Subcutaneous abdominal adipose tissue (tissue), 5 donors: Measurements from ENCODE around the gene NKD2.

Source experiments
- H3K27ac ChIP-seq: one replicate; pipeline ENCODE4 v1.7.0; 2013; ENCODE audit warnings: low read depth, mild to moderate bottlenecking, inconsistent platforms, low read length, moderate library complexity
- H3K27me3 ChIP-seq, 5 donors: one replicate each; pipeline ENCODE4 v1.7.0; 2013; ENCODE audit warnings: low read length in 5 of 5, inconsistent platforms in 1 of 5; ENCODE audit not compliant: control insufficient read depth in 5 of 5, insufficient read depth in 4 of 5
- H3K36me3 ChIP-seq, 5 donors: one replicate each; pipeline ENCODE4 v1.7.0; 2013; ENCODE audit warnings: low read length in 5 of 5; ENCODE audit not compliant: control insufficient read depth in 5 of 5, insufficient read depth in 5 of 5
- H3K4me1 ChIP-seq, 5 donors: one replicate each; pipeline ENCODE4 v1.7.0; 2013; ENCODE audit warnings: low read length in 5 of 5, mild to moderate bottlenecking in 3 of 5, moderate library complexity in 1 of 5; ENCODE audit not compliant: control insufficient read depth in 5 of 5, insufficient read depth in 5 of 5
- H3K4me3 ChIP-seq, 5 donors: one replicate each; pipeline ENCODE4 v1.7.0; 2013; ENCODE audit warnings: low read length in 5 of 5, low read depth in 1 of 5
- H3K9ac ChIP-seq, 5 donors: one replicate each; pipeline ENCODE4 v1.7.0; 2013; ENCODE audit warnings: low read length in 5 of 5, mild to moderate bottlenecking in 4 of 5, moderate library complexity in 3 of 5
- H3K9me3 ChIP-seq, 5 donors: one replicate each; pipeline ENCODE4 v1.7.0; 2013; ENCODE audit warnings: low read length in 5 of 5; ENCODE audit not compliant: control insufficient read depth in 5 of 5
- donor health status: healthy.
- donor health status: healthy.
- donor health status: healthy.
- donor health status: healthy.
- donor health status: healthy.

Gene NKD2

GRCh38 chr5:1011226-1011631 is 2.6 kb downstream of the NKD2 start:
- Histone ChIP-seq H3K4me3 (no peak overlapping the region), H3K27me3 (peaks cover 26 to 38% (median 31%) of the 10 kb centered on the region in 5 donors), H3K4me1 (peaks cover 4 to 29% (median 24%) of the 10 kb centered on the region in 5 donors), H3K9me3 (no peaks in the 10 kb centered on the region), H3K9ac (no peak overlapping the region), H3K27ac (no peak overlapping the region), H3K36me3 (no peaks in the 10 kb centered on the region)

- H3K4me1 ChIP-seq, result peaks cover 4 to 29% (median 24%) of the 10 kb centered on the region in 5 donors
- H3K4me3 ChIP-seq, result no peak overlapping the region
- H3K9ac ChIP-seq, result no peak overlapping the region
- H3K27ac ChIP-seq, result no peak overlapping the region
- H3K9me3 ChIP-seq, result no peaks in the 10 kb centered on the region
- H3K27me3 ChIP-seq, result peaks cover 26 to 38% (median 31%) of the 10 kb centered on the region in 5 donors
- H3K36me3 ChIP-seq, result no peaks in the 10 kb centered on the region
These were observed 3.2 kb downstream of the NKD2 start for GRCh38 chr5:1011741-1012312.

- Histone ChIP-seq H3K27me3 (peaks cover 26 to 38% (median 31%) of the 10 kb centered on the region in 5 donors), H3K9me3 (no peaks in the 10 kb centered on the region), H3K9ac (no peak overlapping the region), H3K27ac (no peak overlapping the region), H3K4me1 (peaks cover 4 to 29% (median 24%) of the 10 kb centered on the region in 5 donors), H3K36me3 (no peaks in the 10 kb centered on the region), H3K4me3 (no peak overlapping the region)
These were observed 3.8 kb downstream of the NKD2 start for GRCh38 chr5:1012313-1012841.

DNA sequence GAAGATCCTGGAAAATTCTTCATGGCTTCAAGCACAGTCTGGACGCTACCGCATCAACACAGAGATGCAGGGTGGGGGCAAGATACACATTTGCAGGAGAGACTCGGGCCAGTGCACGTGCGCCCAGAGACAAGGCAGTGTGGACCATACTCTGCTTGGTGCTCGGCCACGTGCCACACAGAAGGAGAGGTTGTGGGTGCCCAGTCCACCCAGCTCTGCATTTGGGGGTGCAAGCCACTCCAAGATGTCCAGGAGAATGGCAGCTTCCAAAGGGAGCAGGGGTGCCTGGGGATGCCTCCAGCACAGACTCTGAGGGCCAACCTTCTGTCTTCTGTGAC is 4.3 kb downstream of the NKD2 start:
- Histone ChIP-seq H3K9me3 (no peaks in the 10 kb centered on the region), H3K36me3 (no peaks in the 10 kb centered on the region), H3K27me3 (peaks cover 26 to 38% (median 29%) of the 10 kb centered on the region in 5 donors), H3K27ac (no peak overlapping the region), H3K4me1 (peaks cover 4 to 24% (median 19%) of the 10 kb centered on the region in 5 donors), H3K4me3 (no peak overlapping the region), H3K9ac (no peak overlapping the region)

GRCh38 chr5:1013238-1013947 is 4.8 kb downstream of the NKD2 start:
- Histone ChIP-seq H3K4me3 (no peak overlapping the region), H3K4me1 (peaks cover 4 to 19% (median 16%) of the 10 kb centered on the region in 5 donors), H3K27ac (no peak overlapping the region), H3K9ac (no peak overlapping the region), H3K27me3 (peaks cover 24 to 36% (median 26%) of the 10 kb centered on the region in 5 donors), H3K36me3 (no peaks in the 10 kb centered on the region), H3K9me3 (no peaks in the 10 kb centered on the region)

DNA sequence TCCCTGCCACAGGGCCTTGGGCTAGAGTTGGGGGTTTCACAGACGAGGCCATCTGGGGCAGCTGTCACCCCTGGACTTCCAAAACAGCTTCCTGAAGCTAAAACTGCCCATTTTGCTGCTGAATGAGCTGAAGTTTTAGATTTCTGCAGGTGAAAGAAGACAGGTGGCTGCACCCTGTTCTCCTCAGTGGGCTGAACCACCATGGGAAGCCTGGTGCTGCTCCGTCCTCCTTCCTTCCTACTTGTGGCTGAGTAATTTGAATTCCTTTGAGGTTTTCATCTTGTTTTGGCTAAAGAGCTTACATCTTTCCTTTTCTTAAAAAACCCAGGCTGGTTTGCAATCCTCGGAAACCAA is 5.3 kb downstream of the NKD2 start:
- Histone ChIP-seq H3K4me1 (peaks cover 4 to 18% (median 16%) of the 10 kb centered on the region in 5 donors), H3K27ac (no peak overlapping the region), H3K9ac (no peak overlapping the region), H3K36me3 (no peaks in the 10 kb centered on the region), H3K27me3 (peaks cover 24 to 36% (median 26%) of the 10 kb centered on the region in 5 donors), H3K9me3 (no peaks in the 10 kb centered on the region), H3K4me3 (no peak overlapping the region)

DNA sequence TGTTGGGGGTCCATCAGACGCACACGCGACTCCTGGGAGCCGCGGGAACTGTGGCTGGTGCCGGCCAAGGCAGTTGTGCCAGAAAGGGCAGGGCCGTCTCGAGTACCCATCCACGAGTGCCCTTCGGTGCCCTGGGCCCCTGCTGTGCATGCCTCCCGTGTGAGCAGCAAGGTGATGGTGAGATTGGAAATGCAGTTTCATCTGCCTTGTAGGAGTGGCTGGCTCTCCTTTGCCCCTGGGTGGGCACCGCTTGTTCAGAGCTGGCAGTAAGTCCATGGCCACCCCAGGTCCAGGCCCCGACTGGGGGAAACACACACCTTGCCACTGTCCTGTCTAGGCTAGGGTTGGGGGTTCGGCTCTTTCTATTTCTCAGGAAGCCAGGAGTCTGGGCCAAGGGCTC is 5.7 kb downstream of the NKD2 start:
- Histone ChIP-seq H3K9ac (no peak overlapping the region), H3K36me3 (no peaks in the 10 kb centered on the region), H3K27me3 (peaks cover 22 to 35% (median 26%) of the 10 kb centered on the region in 5 donors), H3K4me3 (no peak overlapping the region), H3K4me1 (peaks cover 2 to 16% (median 13%) of the 10 kb centered on the region in 5 donors), H3K27ac (no peak overlapping the region), H3K9me3 (no peaks in the 10 kb centered on the region)

- Histone ChIP-seq H3K27me3 (peaks cover 18 to 30% (median 22%) of the 10 kb centered on the region in 5 donors), H3K4me1 (peaks cover 0 to 12% (median 9%) of the 10 kb centered on the region in 5 donors), H3K4me3 (no peak overlapping the region), H3K27ac (no peak overlapping the region), H3K36me3 (no peaks in the 10 kb centered on the region), H3K9ac (no peak overlapping the region), H3K9me3 (no peaks in the 10 kb centered on the region)
These were observed 6.2 kb downstream of the NKD2 start for GRCh38 chr5:1014781-1015221.

GRCh38 chr5:1015507-1015906 is 6.9 kb downstream of the NKD2 start:
- Histone ChIP-seq H3K27ac (no peak overlapping the region), H3K27me3 (peaks cover 13 to 23% (median 15%) of the 10 kb centered on the region in 5 donors), H3K9ac (no peak overlapping the region), H3K9me3 (no peaks in the 10 kb centered on the region), H3K36me3 (no peaks in the 10 kb centered on the region), H3K4me3 (no peak overlapping the region), H3K4me1 (peaks cover 0 to 5% (median 2%) of the 10 kb centered on the region in 5 donors)

DNA sequence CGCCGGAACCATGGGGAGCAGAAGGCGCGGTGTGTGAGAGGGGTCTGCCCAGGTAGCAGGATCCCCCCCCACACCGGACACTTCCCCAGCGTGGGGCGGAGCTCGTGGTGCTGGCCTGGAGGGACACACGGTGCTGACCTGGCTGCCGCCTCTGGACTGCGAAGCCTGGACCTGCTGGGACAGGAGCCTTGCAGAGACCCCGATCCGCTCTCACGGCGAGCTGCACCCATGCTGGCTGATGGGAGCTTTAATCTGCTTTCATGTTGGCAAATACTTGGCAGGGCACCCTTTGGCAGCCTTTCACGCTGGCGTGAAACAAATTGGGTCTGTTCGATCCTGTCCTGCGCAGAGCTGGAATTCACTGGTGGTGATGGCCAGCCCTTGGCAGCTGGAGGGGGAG is 7.4 kb downstream of the NKD2 start:
- no peaks in the 10 kb centered on the region for H3K36me3 ChIP-seq
- no peak overlapping the region for H3K27ac ChIP-seq
- H3K27me3 ChIP-seq, result peaks cover 9 to 18% (median 11%) of the 10 kb centered on the region in 5 donors
- H3K9ac ChIP-seq, result no peak overlapping the region
- no peaks in the 10 kb centered on the region for H3K4me1 ChIP-seq
- no peak overlapping the region for H3K4me3 ChIP-seq
- no peaks in the 10 kb centered on the region for H3K9me3 ChIP-seq
